CD4-positive, alpha-beta T cell treated with Interleukin-6 for 4 hours (primary cell): Measurements from ENCODE around the gene ACSM2B.
"Not testable (repeated sequence)": the region's sequence is repeated elsewhere in the genome, so short reads cannot be mapped to it uniquely, and the experiment has no call there.

ENCODE experiments used
- DNase-seq: peaks from one replicate; pipeline ENCODE4 v3.0.0-alpha.2; 2020; ENCODE audit warnings: mixed read lengths

The ACSM2B gene

DNA sequence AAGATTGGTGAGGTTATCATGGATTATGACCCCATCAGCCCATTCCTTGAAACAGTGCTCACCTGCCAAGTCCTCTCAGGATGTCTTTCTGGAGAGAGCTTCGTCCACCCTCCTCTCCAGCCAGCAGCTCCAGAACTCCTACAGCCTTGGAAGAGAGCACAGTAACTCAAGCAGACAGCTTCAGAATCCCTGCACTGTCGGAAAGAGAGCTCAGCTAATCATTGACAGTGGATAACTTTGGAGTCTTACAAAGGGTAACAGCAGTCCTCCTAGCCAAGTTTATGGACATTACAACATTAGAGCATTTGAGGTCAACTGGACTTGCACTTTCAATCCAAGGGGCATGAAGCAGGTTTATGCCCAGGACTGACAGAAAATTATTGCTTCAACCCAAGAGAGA is at the start of gene ACSM2B:
ACSM2B (minus strand) TSS at position 223 of the 400 bp plus-strand sequence. CDS start 11,522 bp downstream, outside the sequence.
- not testable (repeated sequence) for DNase-seq

DNA sequence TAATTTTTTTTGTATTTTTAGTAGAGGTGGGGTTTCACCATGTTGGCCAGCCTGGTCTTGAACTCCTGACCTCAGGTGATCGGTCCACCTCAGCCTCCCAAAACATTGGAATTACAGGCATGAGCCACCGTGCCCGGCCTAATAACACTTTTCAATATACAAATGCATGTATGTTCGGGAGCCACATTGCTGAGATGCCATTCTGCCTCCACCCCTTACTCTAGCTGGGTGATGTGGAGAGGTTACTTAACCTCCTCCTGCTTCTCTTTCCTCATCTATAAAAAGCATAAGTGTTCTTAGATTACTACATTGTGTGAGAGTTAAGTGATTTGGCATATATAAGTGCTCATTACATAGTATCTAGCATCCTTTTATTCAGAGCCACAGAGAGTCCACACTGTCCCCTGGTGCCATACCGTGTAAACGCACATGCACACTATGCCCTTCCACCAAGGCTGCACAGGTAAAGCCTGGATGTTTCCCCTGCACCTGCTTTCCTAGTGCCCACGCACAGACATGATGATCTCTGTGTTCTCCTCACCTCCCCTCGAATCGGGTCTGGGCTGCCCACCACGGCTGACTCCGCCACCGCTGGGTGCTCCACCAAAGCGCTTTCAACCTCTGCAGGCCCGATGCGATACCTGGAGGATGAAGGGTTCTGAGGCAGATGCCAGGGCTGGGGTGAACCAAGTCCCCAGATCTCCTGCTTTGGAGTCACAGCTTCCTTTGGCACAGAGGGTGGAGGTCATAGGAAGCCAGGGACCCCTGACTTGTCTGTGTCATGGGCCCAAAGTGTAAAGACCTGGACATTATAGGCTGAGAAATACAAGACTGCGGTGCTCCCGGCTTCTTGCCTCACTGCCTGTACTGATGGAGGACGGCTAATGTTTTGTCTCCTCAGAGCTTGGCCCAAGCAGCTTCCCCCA is 49.0 kb upstream of the ACSM2B start:
- DNase-seq: no peak

- no peak for DNase-seq
Measured at GRCh38 chr16:20624205-20624604, 48.0 kb upstream of the ACSM2B start.

- DNase-seq: no peak
Measured at GRCh38 chr16:20622498-20622870, 46.3 kb upstream of the ACSM2B start.

DNA sequence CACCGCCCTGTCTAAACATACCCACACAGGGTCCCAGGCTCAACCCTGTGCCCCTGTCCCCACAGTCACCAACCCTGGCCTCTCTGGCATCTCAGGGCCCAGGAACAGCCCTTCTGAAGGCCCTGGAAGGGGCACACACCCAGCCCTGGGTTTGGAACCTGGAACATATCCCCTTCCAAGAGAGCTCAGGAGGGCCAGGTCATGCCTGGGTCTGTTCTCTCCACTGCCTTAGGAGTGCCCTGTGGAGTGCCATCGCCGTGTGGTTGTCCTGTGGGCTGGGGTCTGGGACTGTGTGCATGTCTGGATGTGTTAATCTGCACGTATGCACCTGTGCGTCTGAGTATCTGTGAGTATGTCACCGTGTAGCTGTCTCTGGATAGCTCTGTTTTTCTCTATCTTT is 45.2 kb upstream of the ACSM2B start:
- DNase-seq: no peak

- DNase-seq: no peak
Measured at GRCh38 chr16:20620770-20621169, 44.6 kb upstream of the ACSM2B start.

GRCh38 chr16:20620003-20620402 is 43.8 kb upstream of the ACSM2B start:
- DNase-seq: no peak

- no peak for DNase-seq
Measured at GRCh38 chr16:20617271-20617670, 41.1 kb upstream of the ACSM2B start.

DNA sequence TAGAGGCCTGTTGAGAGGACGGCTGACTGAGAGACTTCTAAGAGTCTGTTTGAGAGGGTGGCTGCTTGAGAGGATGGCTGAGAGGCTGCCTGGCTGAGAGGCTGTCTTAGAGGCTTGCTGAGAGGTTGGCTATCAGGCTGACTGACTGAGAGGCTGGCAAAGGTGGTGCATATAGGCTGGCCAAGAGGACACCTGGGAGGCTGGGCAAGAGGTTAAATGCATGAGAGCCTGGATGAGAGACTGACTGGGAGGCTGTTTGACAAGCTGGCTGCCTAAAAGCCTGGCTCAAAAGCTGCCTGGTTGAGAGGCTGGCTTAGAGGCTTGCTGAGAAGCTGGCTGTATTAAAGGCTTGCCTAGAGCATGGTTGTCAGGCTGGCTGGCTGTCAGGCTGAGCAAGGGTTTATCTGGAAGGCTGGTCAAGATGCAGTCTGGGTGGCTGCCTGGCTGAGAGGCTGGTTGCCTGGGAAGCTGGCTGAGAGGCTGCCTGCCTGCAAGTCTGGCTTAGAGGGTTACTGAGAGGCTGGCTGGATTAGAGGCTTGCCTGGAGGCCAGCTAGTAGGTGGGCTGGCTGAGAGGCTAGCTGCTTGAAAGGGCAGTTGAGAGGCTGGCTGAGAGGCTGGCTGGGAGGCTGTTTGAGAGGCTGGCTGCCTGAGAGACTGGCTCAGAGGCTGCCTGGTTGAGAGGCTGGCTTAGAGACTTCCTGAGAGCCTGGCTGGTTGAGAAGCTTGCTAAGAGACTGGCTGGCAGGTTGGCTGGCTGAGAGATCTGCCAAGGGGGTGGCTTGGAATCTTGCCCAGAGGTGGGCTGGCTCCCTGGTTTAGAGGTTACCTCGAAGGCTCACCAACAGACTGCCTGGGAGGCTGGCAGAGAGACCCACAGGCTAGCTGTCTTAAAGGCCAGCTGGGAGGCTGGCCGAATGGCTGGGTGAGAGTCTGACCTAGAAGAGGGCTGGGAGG is 38.3 kb upstream of the ACSM2B start:
- no peak for DNase-seq

DNA sequence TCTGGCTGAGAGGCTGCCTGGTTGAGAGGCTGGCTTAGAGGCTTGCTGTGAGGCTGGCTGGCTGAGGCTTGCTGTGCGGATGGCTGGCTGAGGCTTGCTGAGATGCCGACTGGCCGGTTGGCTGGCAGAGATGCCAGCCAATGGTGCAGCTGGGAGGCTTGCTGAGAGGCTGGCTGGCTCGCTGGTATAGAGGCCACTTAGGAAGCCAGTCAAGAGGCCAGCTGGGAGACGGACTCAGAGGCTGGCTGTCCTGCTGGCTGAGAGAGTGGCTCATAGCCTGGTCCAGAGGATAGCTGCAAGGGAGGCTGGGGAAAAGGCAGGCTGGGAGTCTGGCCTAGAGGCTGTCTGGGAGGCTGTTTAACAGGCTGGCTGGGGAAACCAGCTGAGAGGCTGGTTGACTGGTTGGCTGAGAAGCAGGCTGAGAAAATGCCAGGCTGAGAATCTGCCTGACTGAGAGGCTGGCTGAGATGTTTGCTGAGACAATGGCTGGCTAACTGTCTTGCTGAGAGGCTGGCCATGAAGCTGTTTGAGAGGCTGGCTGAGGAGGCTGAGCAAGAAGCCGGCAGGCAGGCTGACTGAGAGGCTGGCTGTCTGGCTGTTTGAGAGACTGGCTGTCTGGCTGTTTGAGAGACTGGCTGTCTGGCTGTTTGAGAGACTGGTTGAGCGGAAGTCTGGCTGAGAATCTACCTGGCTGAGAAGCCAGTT is 37.5 kb upstream of the ACSM2B start:
- no peak for DNase-seq

GRCh38 chr16:20612551-20613480 is 36.6 kb upstream of the ACSM2B start:
- DNase-seq: no peak

DNA sequence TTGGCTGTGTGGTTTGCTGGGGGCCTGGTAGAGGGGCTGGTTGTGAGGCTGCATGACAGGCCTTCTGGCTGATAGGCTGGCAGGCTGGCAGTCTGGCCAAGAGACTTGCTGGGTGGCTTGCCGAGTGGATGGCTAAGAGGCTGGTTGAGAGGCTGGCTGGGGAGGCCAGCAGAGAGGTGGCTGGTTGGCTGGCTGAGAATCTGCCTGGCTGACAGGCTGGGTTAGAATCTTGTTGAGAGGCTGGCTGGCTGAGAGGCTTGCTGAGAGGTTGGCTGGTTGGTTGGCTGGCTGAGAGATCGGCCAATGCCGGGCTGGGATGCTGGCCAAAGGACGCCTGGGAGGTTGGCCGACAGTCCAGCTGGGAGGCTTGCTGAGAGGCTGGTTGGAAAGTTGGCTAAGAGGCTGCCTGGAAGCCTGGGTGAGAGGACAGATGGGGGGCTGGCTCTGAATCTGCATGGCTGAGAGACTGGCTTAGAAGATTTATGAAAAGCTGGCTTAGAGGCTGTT is 35.9 kb upstream of the ACSM2B start:
- no peak for DNase-seq

DNA sequence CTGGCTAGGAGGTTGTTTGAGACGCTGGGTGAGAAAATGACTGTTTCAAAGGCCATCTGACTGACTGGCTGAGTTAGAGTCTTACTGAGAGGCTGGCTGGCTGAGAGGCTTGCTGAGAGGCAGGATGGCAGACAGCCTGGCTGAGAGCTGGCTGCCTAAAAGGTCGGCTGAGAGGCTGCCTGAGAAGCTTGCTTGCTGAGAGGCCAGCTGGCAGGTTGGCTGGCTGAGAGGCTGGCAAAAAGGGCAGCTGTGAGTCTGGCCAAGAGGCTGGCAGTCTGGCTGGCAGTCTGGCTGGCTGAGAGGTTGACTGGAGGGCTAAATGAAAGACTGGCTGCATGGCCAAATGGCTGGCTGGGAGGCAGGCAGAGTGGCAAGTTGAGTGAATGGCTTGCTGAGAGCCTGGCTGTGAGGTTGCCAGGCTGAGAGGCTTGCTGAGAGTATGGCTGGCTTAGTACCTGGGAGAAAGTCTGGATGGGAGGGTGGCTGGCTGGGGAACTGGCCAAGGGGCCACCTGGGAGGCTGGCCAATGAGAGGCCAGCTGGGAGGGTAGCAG is 35.3 kb upstream of the ACSM2B start:
- DNase-seq: no peak

GRCh38 chr16:20610892-20611349 is 34.8 kb upstream of the ACSM2B start:
- no peak for DNase-seq

- DNase-seq: no peak
Measured at GRCh38 chr16:20610211-20610891, 34.2 kb upstream of the ACSM2B start.

DNA sequence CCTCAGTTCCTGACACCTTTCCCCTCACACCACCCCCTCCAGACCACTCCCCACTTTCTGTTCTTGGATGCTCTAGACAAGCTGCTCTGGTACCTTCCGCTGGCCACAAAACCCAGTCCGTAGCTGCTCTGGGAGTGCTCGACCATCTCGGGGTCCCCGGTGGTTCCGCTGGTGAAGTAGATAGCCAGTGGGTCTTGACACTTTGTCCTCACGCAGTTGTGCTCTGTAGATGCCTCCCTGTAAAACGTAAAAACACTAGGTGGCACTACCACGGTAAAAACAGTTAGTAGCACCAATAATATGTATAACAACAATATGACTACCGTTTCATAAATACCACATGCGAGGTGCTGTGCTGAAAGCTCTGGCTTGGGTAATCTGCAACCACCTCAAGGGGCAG is 26.0 kb upstream of the ACSM2B start:
- DNase-seq: not testable (repeated sequence)

DNA sequence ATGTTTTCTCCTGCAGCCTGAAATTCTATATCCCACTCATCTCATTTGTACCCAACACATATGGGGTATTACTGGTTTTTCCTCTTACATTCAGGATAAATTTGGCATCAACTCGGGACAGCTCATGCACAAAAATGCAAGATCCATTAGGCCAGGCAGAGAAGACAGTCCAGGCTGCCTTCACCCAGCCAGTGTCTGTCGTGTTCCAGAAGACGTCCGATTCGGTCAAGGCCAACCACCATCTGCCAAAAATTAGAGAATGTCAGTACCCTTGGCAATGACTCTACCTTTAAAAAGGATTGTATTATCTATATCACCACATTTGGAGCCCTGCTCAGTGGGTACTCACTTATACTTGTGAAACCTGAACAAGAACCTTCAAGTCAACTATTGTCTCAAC is 23.3 kb upstream of the ACSM2B start:
- not testable (repeated sequence) for DNase-seq

GRCh38 chr16:20598832-20599469 is 22.8 kb upstream of the ACSM2B start:
- DNase-seq: no peak

GRCh38 chr16:20595694-20596093 is 19.5 kb upstream of the ACSM2B start:
- not testable (repeated sequence) for DNase-seq

- DNase-seq: not testable (repeated sequence)
Measured at GRCh38 chr16:20595068-20595467, 18.9 kb upstream of the ACSM2B start.
